Endothelial cell of umbilical vein (primary cell): ENCODE data around the gene BAD.

Source experiments
- CTCF ChIP-seq, 2 donors: IDR thresholded peaks; 1 replicate in 1 of 2; 2 replicates in 1 of 2; pipeline ENCODE4 v1.5.1; 2011; ENCODE audit warnings: low read length in 2 of 2, mild to moderate bottlenecking in 2 of 2, moderate library complexity in 2 of 2, control low read depth in 1 of 2, inconsistent platforms in 1 of 2, low read depth in 1 of 2; ENCODE audit not compliant: insufficient read depth in 1 of 2; ENCODE audit errors: extremely low read depth in 1 of 2
- EZH2 ChIP-seq: IDR thresholded peaks from 2 replicates; pipeline ENCODE4 v1.6.1; 2012; ENCODE audit warnings: borderline replicate concordance, low read depth, mild to moderate bottlenecking, moderate library complexity, low read length, inconsistent platforms; ENCODE audit not compliant: severe bottlenecking
- FOS ChIP-seq: IDR thresholded peaks from 2 replicates; pipeline ENCODE4 v1.6.1; 2011; ENCODE audit warnings: mild to moderate bottlenecking, low read length, moderate library complexity, borderline replicate concordance; ENCODE audit not compliant: insufficient read depth
- GATA2 ChIP-seq: IDR thresholded peaks from 2 replicates; pipeline ENCODE4 v1.7.0; 2011; ENCODE audit warnings: low read depth, mild to moderate bottlenecking, moderate library complexity, mixed read lengths, low read length; ENCODE audit not compliant: insufficient read length, insufficient read depth
- JUN ChIP-seq: IDR thresholded peaks from 2 replicates; pipeline ENCODE4 v1.6.1; 2011; ENCODE audit warnings: borderline replicate concordance, low read depth; ENCODE audit not compliant: insufficient read length, insufficient read depth
- MAX ChIP-seq: IDR thresholded peaks from 2 replicates; pipeline ENCODE4 v1.6.1; 2011; ENCODE audit not compliant: insufficient read depth, insufficient read length
- MYC ChIP-seq: IDR thresholded peaks from one replicate; pipeline ENCODE4 v1.6.1; 2011; ENCODE audit warnings: mild to moderate bottlenecking, low read depth, low read length
- POLR2A ChIP-seq: IDR thresholded peaks from 2 replicates; pipeline ENCODE4 v1.6.1; 2012; ENCODE audit warnings: low read depth, mild to moderate bottlenecking, control low read depth, low read length
- POLR2AphosphoS5 ChIP-seq: IDR thresholded peaks from 2 replicates; pipeline ENCODE4 v1.6.1; 2012; ENCODE audit warnings: low read depth, mild to moderate bottlenecking, control low read depth, low read length, moderate library complexity; ENCODE audit not compliant: insufficient read depth

- no peak for TF ChIP-seq CTCF (IDR thresholded peaks at IDR 0.05; ENCODE audit: extremely low read depth in 1 of 2, insufficient read depth in 1 of 2, low read depth in 1 of 2, low read length in 2 of 2)
- TF ChIP-seq POLR2A, result no peak
- no peak for TF ChIP-seq POLR2AphosphoS5
- no peak for TF ChIP-seq MAX
- TF ChIP-seq EZH2, result peak; percentile 99
- TF ChIP-seq GATA2, result no peak
- TF ChIP-seq JUN, result no peak
- no peak for TF ChIP-seq MYC
- TF ChIP-seq FOS, result no peak
Observed at GRCh38 chr11:64291752-64292459, 7.4 kb upstream of the BAD start.
